ENCODE data around the gene NFKB2. TPM values are rescaled to one million over a fixed set of nuclear protein-coding genes. Genes with fewer than 3 reads are reported as not detected.

The NFKB2 gene
- total RNA-seq, 1 donor from 2014 or later = 89.2 TPM

DNA sequence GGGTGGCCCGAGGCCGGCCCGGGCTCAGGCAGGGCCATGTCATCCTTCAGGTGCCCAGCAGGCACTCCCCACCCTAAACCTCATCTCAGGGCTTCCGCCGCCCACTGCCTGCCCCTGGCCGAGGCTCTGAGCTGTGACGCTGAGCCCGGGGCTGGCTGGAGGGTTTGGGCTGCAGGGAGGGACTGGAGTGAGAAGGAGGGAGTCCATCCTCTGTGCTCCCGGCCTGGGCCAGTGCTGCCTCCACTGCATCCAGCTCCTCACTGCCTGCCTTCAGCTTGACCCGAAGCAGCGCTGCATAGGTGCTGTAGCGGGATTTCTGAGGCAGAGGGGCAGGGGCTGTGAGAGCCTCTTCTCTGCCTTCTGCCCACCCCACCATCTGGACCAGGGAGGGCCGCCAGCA, 7.6 kb downstream of the NFKB2 start:
- Histone ChIP-seq H3K36me3 (peaks cover 18 to 29% of the 10 kb centered on the region in 2 donors), H3K4me3 (no peak overlapping the region)

DNA sequence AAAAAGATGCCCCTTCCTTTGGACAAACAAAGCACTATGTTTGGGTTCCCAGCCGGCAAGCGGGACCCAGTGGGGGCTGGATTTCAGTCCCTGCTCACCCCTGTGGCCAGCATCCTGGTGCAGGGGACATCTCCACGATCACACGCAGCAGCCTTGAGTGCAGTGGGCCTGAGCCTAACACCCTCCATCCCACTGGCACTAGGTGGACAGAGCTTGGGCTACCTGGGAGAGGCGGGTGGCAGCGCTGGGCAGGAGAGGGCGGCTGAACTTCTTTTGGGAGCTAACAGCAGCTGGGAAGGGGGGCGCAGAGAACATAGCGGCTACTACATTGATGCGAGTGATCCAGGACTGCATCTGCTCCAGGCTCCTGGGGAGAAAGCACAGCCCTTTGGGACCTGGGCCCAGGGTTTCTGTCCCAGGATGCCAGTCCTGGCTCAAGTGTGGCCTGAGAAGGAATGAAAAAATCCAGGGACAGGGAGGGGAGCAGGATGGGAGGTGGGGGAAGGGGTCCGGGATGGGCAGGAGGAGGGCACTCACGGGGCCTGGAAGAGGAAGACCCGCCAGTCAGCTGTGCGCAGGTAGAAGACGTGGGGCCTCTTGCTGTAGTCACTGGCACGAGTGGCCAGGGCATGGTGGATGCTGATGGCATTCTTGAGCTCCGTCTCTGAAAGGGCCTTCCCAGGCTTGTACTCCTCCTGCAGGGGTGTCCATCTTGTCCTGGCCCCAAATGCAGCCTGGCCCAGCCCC, 9.0 kb downstream of the NFKB2 start:
- TF ChIP-seq, protein P1, sequence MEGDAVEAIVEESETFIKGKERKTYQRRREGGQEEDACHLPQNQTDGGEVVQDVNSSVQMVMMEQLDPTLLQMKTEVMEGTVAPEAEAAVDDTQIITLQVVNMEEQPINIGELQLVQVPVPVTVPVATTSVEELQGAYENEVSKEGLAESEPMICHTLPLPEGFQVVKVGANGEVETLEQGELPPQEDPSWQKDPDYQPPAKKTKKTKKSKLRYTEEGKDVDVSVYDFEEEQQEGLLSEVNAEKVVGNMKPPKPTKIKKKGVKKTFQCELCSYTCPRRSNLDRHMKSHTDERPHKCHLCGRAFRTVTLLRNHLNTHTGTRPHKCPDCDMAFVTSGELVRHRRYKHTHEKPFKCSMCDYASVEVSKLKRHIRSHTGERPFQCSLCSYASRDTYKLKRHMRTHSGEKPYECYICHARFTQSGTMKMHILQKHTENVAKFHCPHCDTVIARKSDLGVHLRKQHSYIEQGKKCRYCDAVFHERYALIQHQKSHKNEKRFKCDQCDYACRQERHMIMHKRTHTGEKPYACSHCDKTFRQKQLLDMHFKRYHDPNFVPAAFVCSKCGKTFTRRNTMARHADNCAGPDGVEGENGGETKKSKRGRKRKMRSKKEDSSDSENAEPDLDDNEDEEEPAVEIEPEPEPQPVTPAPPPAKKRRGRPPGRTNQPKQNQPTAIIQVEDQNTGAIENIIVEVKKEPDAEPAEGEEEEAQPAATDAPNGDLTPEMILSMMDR (IDR thresholded peaks at IDR 0.05) = no peak
- H3K27ac ChIP-seq = no peak overlapping the region
- peaks cover 6% of the 10 kb centered on the region for H3K27me3 ChIP-seq
- no peaks in the 10 kb centered on the region for H3K9me3 ChIP-seq
- no peak overlapping the region for H3K4me3 ChIP-seq
- DNase-seq (ENCODE audit: low spot score in 2 of 2) = no peak
- intact Hi-C loops (cut with DNase I) = no loop called here
- peaks cover 8 to 14% of the 10 kb centered on the region in 2 donors for H3K4me1 ChIP-seq
- H3K36me3 ChIP-seq = peaks cover 13 to 26% of the 10 kb centered on the region in 2 donors

More for the DNA sequence above, 7.6 kb downstream of the NFKB2 start:
- DNase-seq (ENCODE audit: low spot score in 2 of 2) = no peak
- peaks cover 6 to 14% of the 10 kb centered on the region in 2 donors for H3K4me1 ChIP-seq
- intact Hi-C loops (cut with DNase I) = no loop called here
- TF ChIP-seq, protein P1 (IDR thresholded peaks at IDR 0.05) = no peak
- H3K9me3 ChIP-seq = no peaks in the 10 kb centered on the region
- no peaks in the 10 kb centered on the region for H3K27me3 ChIP-seq
- no peak overlapping the region for H3K27ac ChIP-seq

- Histone ChIP-seq H3K36me3 (peaks cover 13 to 26% of the 10 kb centered on the region in 2 donors), H3K9me3 (no peaks in the 10 kb centered on the region), H3K4me1 (peaks cover 3 to 8% of the 10 kb centered on the region in 2 donors), H3K27ac (no peak overlapping the region), H3K4me3 (no peak overlapping the region), H3K27me3 (peaks cover 7% of the 10 kb centered on the region)
- TF ChIP-seq, protein P1 (IDR thresholded peaks at IDR 0.05) = no peak
- intact Hi-C loops (cut with DNase I) = no loop called here
- DNase-seq (ENCODE audit: low spot score in 2 of 2) = no peak
Measured at GRCh38 chr10:102405108-102405571, 9.6 kb downstream of the NFKB2 start.

GRCh38 chr10:102405632-102406031, 10.1 kb downstream of the NFKB2 start:
- no peak overlapping the region for H3K27ac ChIP-seq
- no peak overlapping the region for H3K4me3 ChIP-seq
- intact Hi-C loops (cut with DNase I) = no loop called here
- TF ChIP-seq, protein P1 (IDR thresholded peaks at IDR 0.05) = no peak
- H3K36me3 ChIP-seq = peaks cover 13 to 26% of the 10 kb centered on the region in 2 donors
- peaks cover 3 to 7% of the 10 kb centered on the region in 2 donors for H3K4me1 ChIP-seq
- no peak for DNase-seq (ENCODE audit: low spot score in 2 of 2)
- H3K9me3 ChIP-seq = no peaks in the 10 kb centered on the region
- H3K27me3 ChIP-seq = peaks cover 11% of the 10 kb centered on the region

DNA sequence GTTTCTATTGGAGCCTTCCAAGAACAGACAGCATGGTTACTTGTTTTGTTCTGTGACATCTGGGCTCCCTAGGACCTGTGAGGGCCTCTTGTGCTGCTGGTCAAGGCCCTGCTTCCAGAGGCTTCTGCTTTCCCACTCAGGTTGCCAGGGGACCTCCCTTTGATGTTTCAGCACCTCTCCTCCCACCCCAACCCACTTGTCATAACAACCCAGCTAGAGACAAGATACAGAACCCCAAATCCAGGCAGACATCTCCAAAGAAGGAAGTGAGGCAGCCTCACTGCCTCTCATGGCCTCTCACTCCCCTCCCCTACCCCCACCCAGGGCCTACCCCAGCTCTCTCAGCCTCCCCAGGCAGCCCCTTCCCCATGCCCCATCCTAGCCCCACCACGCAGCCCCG, 11.3 kb downstream of the NFKB2 start:
- intact Hi-C loops (cut with DNase I) = no loop called here
- peaks cover 12% of the 10 kb centered on the region for H3K27me3 ChIP-seq
- no peak overlapping the region for H3K27ac ChIP-seq
- H3K36me3 ChIP-seq = peaks cover 2 to 14% of the 10 kb centered on the region in 2 donors
- H3K4me1 ChIP-seq = peaks cover 3 to 7% of the 10 kb centered on the region in 2 donors
- H3K4me3 ChIP-seq = no peak overlapping the region
- no peaks in the 10 kb centered on the region for H3K9me3 ChIP-seq
- TF ChIP-seq, protein P1 (IDR thresholded peaks at IDR 0.05) = no peak
- DNase-seq (ENCODE audit: low spot score in 2 of 2) = no peak
